GM18502 (cell line): ENCODE results near the gene ERVK3-1.

Experiments
- ATAC-seq: cut with Tn5 transposase; IDR thresholded peaks from one replicate; pipeline ENCODE4 v1.9.1; 2021; ENCODE audit warnings: mild to moderate bottlenecking; ENCODE audit not compliant: unreplicated experiment, poor library complexity

Gene ERVK3-1

DNA sequence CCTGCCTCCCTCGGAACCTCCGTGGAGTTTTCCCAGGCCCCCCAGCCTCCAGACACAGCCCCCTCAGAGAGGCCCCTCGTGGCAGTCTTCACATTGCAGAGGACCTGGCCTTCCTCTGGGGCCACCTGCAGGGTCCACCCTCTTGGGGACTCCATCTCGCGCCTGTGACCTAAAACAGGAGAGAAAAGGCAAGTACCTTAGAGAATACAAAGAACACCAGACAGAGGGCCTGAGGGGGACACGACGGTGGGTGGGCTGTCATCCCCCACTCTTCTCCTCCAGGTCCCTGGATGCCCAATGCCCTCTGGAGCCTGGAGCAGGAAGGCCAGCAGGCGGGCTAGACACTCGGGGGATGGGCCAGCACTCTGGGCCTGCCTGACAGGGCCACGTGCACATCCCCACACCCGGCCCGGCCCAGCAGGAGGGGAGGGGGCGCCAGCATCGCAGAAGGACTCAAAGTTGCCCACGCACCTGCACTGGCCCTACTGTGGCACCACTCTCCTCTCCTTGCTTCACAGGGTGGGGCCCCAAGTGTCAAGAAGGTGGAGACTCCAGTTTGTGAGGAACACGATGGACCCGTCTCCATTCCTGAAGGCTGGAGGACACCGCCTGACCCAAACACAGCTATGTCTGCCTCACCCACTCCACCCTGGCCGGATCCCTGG is 52.4 kb downstream of the ERVK3-1 start:
- ATAC-seq, result no peak

DNA sequence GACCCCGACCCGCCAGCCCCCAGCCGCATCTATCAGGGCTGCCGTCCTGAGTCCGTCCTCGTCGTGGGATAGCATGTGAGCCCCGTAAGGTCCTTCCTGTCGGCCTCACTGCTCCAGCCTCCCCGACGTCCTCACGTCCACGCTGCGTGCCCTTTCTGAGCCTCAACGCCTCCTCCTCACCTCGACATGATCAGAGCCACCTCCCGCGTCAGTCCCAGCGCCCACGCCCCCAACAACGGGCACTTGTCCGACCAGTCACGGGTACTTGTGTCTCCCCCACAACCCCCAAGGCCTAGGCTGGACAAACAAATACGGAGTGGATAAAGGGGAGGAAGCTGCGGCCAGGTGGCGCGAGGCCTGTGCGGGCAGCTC is 56.7 kb downstream of the ERVK3-1 start:
- peak; percentile 20 for ATAC-seq

DNA sequence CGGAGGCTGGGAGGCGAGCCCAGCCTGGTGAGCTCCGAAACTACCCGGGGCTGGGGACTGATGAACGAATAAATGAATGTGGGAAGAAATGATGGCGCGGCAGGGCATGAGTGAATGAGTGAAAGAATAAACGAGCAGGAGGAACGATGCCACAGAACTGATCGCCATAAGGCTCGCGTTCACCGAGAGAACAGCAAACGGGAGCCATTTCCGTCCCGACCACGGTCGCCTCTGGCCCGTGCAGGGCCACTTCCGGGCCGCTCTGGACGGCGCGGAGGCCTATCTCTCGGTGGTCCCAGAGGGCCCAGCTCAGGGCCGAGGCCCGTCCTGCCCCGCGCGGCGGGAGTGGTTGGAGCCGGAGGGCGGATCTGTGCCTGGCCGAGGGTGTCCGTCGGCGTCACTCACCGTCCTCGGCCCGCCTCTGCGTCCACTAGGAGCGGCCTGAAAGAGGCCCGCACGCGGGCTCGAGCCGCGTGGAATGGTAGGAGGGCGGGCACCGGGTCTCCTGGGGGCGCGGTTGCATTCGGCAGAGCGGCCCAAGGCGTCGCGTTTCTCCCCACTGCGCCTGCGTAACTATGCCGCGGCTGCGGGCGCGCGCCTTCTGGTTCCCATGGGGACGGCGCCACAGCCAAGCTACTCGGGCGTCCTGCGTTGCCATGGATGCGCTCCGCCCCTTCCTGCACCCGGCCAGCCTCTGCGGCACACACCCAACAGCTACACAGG is 57.3 kb downstream of the ERVK3-1 start, which contains the start of gene ZNF497:
ZNF497 (minus strand) TSS at position 480 of the 723 bp plus-strand sequence. CDS start 5,116 bp downstream, outside the sequence.
- ATAC-seq, result peak; percentile 87

DNA sequence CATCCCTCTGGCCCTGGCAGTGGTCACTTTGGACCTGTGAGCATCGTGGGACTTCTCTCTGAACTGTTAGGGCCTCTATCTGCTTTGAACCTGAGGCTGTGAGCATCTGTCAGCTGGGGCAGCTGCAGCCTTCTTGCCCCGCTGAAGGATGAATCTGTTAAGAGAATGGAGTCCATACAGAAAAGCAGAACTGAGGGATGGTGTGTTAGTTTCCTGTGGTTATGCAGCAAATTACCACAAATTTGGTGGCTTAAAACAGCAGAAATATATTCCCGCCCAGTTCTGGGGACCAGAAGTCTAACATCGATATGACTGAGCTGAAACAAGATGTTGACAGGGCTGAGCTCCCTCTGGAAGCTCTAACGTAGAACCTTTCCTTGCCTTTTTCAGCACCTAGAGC is 59.0 kb downstream of the ERVK3-1 start:
- ATAC-seq, result no peak
